OCI-LY7 (cell line): ENCODE measurements around the gene ADAM11.

Experiments
- CTCF ChIP-seq: fragments of 200-600 bp; sonication (generic); conservative IDR thresholded peaks from 2 replicates; pipeline ENCODE4 v1.5.1; 2014; ENCODE audit warnings: mild to moderate bottlenecking, antibody characterized with exemption, low read length, moderate library complexity, mixed read lengths
- EZH2phosphoT487 ChIP-seq: fragments of 200-600 bp; sonication (generic); IDR thresholded peaks from 2 replicates; pipeline ENCODE4 v1.6.1; 2018; ENCODE audit warnings: low read depth, borderline replicate concordance, mild to moderate bottlenecking, mixed run types, antibody characterized with exemption, low read length, moderate library complexity, mixed read lengths

- TF ChIP-seq CTCF (no peak), EZH2phosphoT487 (no peak)
Measured at GRCh38 chr17:44759916-44760243, 1.1 kb downstream of the ADAM11 start.
